ENCODE measurements around the gene RGS19.
"Not testable (repeated sequence)": the region's sequence is repeated elsewhere in the genome, so short reads cannot be mapped to it uniquely, and the experiment has no call there.

GRCh38 chr20:64123517-64123916 lies 44.2 kb upstream of the RGS19 start:
- not testable (repeated sequence) for TF ChIP-seq YY1 (IDR thresholded peaks at IDR 0.05; ENCODE audit: low read depth); CTCF (IDR thresholded peaks at IDR 0.05); PBX3 (IDR thresholded peaks at IDR 0.05)

Data from SK-N-SH (cell line).